ENCODE data around the gene NDFIP2. TPM values are rescaled to one million over a fixed set of nuclear protein-coding genes. Genes with fewer than 3 reads are reported as not detected.
"Not testable (repeated sequence)": the region's sequence is repeated elsewhere in the genome, so short reads cannot be mapped to it uniquely, and the experiment has no call there.

Gene NDFIP2
- total RNA-seq, 4 donors from 2014 or later = 78.6 to 83.2 (median 80.7) TPM

DNA sequence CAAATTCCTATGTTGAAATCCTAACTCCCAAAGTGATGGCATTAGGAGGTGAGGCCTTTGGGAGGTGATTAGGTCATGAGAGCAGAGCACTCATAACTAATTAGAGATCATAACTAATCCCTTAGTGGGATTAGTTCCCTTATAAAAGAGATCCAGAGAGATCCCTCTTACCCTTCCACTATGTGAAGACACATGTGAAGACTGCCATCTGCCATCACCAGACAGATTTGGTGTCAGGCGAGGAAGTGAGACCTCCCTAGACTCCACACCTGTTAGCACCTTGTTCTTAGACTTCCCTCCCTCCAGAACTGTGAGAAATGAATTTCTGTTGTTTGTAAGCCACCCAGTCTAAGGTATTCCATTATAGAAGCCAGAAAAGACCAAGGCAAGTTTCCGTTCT lies 112.2 kb downstream of the NDFIP2 start:
- DNase-seq (ENCODE audit: low spot score in 2 of 2) = no peak
- intact Hi-C loops (cut with DNase I; ENCODE audit: low total_unique reads) = no loop called here
- H3K4me3 ChIP-seq (ENCODE audit: low read depth, poor library complexity, severe bottlenecking) = no peak overlapping the region
- WGBS, 2 donors = 74 to 79% methylated on average over 2 of the region's 2 CpGs
- TF ChIP-seq, protein P1, sequence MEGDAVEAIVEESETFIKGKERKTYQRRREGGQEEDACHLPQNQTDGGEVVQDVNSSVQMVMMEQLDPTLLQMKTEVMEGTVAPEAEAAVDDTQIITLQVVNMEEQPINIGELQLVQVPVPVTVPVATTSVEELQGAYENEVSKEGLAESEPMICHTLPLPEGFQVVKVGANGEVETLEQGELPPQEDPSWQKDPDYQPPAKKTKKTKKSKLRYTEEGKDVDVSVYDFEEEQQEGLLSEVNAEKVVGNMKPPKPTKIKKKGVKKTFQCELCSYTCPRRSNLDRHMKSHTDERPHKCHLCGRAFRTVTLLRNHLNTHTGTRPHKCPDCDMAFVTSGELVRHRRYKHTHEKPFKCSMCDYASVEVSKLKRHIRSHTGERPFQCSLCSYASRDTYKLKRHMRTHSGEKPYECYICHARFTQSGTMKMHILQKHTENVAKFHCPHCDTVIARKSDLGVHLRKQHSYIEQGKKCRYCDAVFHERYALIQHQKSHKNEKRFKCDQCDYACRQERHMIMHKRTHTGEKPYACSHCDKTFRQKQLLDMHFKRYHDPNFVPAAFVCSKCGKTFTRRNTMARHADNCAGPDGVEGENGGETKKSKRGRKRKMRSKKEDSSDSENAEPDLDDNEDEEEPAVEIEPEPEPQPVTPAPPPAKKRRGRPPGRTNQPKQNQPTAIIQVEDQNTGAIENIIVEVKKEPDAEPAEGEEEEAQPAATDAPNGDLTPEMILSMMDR (IDR thresholded peaks at IDR 0.05) = no peak
- TF ChIP-seq POLR2A (IDR thresholded peaks at IDR 0.05) = no peak

DNA sequence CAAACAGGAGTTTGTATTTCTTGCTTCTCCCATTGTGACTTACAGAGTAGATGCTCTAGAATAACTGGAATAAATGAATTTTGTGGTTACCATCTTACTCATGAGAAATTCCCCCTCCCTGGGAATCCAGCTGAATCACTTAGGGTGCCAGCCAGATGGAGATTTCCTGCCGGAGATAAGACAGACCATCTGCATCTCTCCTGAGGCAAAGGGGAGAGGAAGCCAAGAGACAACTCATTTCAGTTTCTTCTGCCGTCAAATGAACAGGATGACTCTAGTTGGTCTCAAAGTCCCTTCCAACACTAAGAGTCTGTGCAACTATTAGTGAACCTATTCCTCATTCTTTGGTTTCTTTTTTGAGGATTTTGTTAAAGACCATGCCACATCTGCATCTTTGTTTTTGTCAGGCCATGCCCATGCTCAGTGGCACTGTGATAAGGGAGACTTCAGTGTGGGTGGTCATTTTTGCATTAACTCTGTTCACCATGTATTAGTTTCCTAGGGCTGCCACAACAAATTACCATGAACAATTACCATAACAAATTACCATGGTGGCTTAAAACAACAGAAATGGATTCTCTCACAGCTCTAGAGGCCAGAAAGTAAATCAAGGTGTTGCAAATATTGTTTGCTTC lies 112.8 kb downstream of the NDFIP2 start:
- no peak for TF ChIP-seq POLR2A (IDR thresholded peaks at IDR 0.05)
- TF ChIP-seq, protein P1 (IDR thresholded peaks at IDR 0.05) = no peak
- H3K4me3 ChIP-seq (ENCODE audit: low read depth, poor library complexity, severe bottlenecking) = no peak overlapping the region
- DNase-seq (ENCODE audit: low spot score in 2 of 2) = no peak
- WGBS, 2 donors = 23 to 28% methylated on average over 2 of the region's 2 CpGs
- intact Hi-C loops (cut with DNase I; ENCODE audit: low total_unique reads) = no loop called here

DNA sequence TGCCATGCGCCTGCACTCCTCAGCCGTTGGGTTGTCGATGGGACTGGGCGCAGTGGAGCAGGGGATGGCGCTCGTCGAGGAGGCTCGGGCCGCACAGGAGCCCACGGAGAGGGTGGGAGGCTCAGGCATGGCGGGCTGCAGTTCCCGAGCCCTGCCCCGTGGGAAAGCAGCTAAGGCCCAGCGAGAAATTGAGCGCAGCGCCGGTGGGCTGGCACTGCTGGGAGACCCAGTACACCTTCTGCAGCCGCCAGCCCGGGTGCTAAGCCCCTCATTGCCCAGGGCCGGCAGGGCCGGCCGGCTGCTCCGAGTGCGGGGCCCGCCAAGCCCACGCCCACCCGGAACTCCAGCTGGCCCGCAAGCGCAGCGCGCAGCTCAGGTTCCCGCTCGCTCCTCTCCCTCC lies 119.2 kb downstream of the NDFIP2 start:
- intact Hi-C loops (cut with DNase I; ENCODE audit: low total_unique reads); DNase-seq (ENCODE audit: low spot score in 2 of 2); H3K4me3 ChIP-seq (ENCODE audit: low read depth, poor library complexity, severe bottlenecking): not testable (repeated sequence)
- 94% methylated on average over 24 to 28 of the region's 33 CpGs for WGBS, 2 donors

DNA sequence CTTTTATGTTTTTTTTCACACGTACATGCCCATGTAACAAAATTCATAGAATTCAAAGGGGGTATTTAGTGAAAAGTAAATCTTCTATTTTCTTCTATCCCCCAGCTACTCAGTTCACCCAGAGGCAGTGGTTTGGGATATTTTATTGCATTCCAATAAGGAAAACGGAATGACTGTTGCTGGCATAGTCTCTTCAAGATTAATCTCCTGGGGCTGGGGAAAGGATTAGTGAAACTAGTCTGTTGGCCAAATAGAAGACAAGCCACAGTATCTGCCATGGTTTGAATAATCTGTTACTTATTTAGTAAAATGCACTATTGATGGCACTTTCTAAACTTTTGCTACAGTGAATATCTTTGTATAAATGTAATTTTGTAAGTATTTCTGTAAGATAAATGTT lies 122.0 kb downstream of the NDFIP2 start:
- H3K4me3 ChIP-seq (ENCODE audit: low read depth, poor library complexity, severe bottlenecking) = no peak overlapping the region
- intact Hi-C loops (cut with DNase I; ENCODE audit: low total_unique reads) = no loop called here
- no peak for DNase-seq (ENCODE audit: low spot score in 2 of 2)
- TF ChIP-seq, protein P1 (IDR thresholded peaks at IDR 0.05) = no peak
- TF ChIP-seq POLR2A (IDR thresholded peaks at IDR 0.05) = no peak
- WGBS, 2 donors = 38 to 48% methylated on average over 2 of the region's 2 CpGs

DNA sequence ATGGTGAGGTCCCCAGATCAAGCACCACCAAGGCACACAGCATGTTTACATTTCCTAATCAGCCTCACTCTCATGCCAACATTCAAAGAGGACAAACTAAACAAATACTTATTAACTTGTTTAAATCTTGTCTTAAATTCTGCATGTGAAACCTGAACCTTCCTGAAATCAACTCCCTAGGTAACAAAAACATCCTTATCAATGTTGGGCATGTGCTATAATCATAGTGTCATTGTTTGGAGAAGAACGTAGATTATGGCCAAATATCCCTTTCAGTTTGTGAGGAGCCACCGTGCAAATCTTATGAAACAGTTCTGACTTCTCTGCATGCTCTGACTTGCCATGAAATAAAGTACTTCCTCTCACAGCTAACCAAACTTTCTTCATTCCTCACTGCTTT lies 123.8 kb downstream of the NDFIP2 start:
- DNase-seq (ENCODE audit: low spot score in 2 of 2) = no peak
- intact Hi-C loops (cut with DNase I; ENCODE audit: low total_unique reads) = no loop called here
- WGBS, 2 donors = 22 to 28% methylated on average over 2 of the region's 2 CpGs
- H3K4me3 ChIP-seq (ENCODE audit: low read depth, poor library complexity, severe bottlenecking) = no peak overlapping the region
- TF ChIP-seq POLR2A (IDR thresholded peaks at IDR 0.05) = no peak
- TF ChIP-seq, protein P1 (IDR thresholded peaks at IDR 0.05) = no peak

Other genes starting within 250 kb of the NDFIP2 start
- 10 to 100 TPM; 23.5 to 29.6 (median 28.8) TPM for gene RBM26, start 74.9 kb upstream of the NDFIP2 start, total RNA-seq